HuH-7 (cell line): ENCODE results near the gene WNT9A.
"Not testable (repeated sequence)": the region's sequence is repeated elsewhere in the genome, so short reads cannot be mapped to it uniquely, and the experiment has no call there.

Experiments used
- DNase-seq: peaks from one replicate; pipeline ENCODE4 v3.0.0; 2011; ENCODE audit warnings: low spot score

WNT9A gene

GRCh38 chr1:227886503-227886961 is 61.2 kb downstream of the WNT9A start:
- no peak for DNase-seq

- peak; percentile 16 for DNase-seq
Measured at GRCh38 chr1:227885648-227886502, 61.9 kb downstream of the WNT9A start.

GRCh38 chr1:227885135-227885647 is 62.5 kb downstream of the WNT9A start:
- DNase-seq, result no peak

DNA sequence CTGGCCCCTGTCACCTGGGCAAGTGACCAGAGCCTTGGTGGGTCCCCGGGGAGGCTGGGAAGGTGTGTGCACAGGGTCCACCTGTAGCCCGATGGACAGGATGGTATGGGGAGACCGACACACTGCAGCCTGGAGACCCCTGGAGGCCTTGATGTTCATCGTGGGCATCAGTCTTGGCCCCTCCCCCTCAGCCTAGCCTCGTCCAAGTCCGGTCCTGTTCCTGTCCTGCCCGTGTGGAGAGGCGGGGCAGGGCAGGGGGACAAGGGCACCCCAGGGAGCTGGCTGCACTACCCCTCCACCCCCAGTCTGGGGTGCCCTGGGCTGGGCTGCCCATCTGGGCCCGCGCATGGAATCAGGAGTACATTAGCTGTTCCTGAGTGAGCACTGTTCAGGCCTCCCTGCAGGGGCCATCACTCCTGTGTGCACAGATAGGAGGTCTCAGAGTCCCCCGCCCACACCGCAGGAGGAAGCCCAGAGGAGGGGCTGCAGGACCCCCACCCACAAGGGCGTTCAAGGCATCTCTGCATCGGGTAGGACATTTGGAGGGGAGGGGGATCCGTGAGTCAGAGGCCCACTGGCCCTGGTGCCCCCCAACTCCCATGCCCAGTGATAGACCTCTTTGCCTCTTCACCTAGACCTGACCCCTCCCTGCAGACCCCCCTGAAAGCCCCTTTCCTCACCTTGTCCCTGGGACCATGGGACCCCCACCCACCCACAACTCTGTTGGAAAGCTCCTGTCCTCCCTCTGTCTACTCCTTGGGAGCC is 63.2 kb downstream of the WNT9A start:
- no peak for DNase-seq

DNA sequence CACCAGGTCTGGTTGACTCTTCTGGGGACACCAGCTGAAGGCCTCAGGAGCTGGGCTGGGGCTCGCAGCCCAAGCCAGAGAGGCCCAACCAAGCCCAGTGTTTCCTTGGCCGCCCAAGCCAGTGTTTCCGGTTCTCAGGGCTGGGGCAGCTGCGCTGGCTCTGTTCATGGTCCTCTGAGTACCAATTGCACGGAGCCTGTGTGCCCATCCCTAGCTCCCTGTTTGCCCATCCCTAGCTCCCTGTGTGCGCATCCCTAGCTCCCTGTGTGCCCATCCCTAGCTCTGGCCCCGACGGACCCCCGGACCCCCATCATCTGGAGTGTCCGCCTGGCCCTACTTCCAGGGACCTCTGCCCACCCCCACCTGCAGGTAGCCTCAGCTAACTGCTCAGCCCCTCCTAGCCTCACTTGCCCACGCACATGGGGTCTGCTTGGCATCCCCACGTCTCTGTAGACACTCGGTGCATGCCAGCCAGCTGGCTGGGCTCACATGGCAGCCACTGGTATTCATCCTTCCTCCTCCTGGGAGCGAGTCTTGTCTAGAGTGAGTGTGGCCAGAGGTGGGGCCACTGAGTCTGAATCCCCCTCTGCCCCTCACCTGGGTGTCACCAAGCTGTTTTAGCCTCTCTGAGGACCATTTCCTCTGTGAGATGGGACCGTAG is 64.0 kb downstream of the WNT9A start:
- peak; percentile 18 for DNase-seq

- no peak for DNase-seq
Measured at GRCh38 chr1:227883073-227883520, 64.6 kb downstream of the WNT9A start.

- DNase-seq, result no peak
Measured at GRCh38 chr1:227880342-227880924, 67.3 kb downstream of the WNT9A start.

DNA sequence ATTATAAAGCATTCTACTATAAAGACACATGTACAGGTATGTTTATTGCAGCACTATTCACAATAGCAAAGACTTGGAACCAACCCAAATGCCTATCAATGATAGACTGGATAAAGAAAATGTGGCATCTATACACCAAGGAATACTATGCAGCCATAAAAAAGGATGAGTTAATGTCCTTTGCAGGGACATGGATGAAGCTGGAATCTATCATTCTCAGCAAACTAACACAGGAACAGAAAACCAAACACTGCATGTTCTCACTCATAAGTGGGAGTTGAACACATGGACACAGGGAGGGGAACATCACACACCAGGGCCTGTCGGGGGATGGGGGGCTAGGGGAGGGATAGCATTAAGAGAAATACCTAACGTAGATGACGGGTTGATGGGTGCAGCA is 69.9 kb downstream of the WNT9A start:
- DNase-seq, result not testable (repeated sequence)

DNA sequence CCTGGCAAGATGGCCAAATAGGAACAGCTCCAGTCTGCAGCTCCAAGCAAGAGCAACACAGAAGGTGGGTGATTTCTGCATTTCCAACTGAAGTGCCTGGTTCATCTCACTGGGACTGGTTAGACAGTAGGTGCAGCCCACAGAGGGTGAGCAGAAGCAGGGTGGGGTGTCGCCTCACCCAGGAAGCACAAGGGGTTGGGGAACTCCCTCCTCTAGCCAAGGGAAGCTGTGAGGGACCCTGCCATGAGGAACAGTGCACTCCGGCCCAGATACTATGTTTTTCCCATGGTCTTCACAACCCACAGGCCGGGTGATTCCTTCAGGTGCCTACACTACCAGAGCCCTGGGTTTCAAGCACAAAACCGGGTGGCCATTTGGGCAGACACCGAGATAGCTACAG is 75.8 kb downstream of the WNT9A start:
- DNase-seq, result not testable (repeated sequence)

DNA sequence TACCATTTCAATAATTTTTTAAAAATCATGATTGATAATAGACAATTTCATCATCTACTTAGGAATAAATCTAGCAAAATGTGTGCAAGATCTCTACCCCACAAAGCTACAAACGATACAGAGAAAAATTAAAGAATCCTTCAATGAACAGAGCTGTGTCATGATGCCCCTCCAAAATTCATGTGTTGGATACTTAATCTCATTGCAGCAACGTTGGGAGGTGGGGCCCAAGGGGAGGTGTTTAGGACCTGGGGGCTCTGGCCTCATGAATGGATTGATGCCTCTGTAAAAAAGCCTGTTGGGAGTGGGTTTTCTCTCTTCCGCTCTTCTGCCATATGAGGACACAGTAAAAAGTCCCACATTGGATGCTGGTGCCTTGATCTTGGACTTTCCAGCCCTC is 77.4 kb downstream of the WNT9A start:
- no peak for DNase-seq

DNA sequence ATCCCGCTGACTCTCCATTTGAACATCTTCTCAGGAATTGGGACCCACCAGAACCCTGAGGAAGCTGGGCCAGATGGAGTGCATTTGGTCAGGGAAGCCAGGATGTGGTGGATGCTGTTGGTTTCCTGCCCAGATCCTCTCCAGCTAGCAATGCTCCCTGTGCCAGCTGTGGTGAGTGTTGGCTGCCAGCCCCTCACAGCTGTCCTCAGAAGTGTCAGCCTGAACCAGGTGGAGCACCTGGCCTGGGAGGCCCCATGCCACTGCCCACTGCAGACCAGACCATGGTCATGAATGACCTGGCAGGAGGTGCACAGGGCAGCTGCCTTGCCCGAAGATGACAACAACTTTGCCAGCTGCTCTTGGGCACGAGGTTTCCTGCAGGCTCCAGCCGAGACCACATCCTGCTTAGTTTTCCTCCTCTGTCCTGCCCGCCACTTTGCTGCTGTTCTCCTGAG is 77.9 kb downstream of the WNT9A start:
- no peak for DNase-seq

DNA sequence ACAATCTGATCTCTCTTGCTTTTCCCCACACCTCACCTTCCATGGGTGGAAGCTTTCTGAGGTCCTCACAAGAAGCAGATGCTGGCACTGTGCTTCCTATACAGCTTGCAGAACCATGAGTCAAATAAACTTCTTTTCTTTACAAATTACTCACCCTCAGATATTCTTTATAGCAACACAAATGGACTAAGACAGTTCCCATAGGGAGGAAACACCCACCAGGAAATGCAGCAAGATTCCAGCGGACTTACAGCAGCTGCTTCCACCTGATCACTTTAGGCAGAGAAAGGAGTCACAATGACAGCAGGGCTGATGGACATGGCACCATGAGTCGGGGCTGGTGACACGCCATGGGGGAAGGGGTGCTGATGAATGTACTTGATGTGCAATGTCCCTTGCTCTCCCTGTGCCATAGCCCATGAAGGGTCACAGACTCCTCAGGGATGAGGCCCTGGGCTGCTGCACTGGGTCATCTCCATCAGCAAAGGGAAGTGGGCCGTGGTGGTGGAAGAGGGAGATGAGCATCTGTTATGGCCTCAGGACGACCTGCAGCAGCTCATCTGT is 78.4 kb downstream of the WNT9A start:
- no peak for DNase-seq
